HepG2 (cell line): ENCODE results near the gene SGCD. TPM values are rescaled to one million over a fixed set of nuclear protein-coding genes. Genes with fewer than 3 reads are reported as not detected.

Experiments used
- ATAC-seq: fragments of 200-7000 bp; cut with Tn5 transposase; 3 replicates; pipeline ENCODE4 v1.9.1; 2020; ENCODE audit warnings: mild to moderate bottlenecking, moderate library complexity
- BruUV-seq: library from RNA; stranded (reverse); fragments of 400-500 nt; replicated peaks from 2 replicates; lab custom pipeline; 2021; lab: Mats Ljungman, UMichigan
- CTCF ChIA-PET: fragments of 300-600 bp; formaldehyde crosslinking; extraction: SDS; loops from one replicate; lab custom pipeline; 2021; ENCODE audit warnings: low total read pairs, inconsistent platforms, low intra/inter-chr PET ratio; lab: Yijun Ruan, JAX
- POLR2A ChIA-PET: fragments of 350-600 bp; sonication (Branson Sonifier 250); formaldehyde crosslinking; loops from one replicate; lab custom pipeline; 2020; ENCODE audit warnings: antibody characterized with exemption, inconsistent platforms; lab: Yijun Ruan, JAX
- DNase-seq: peaks from one replicate; pipeline ENCODE4 v3.0.0-alpha.2; 2015; ENCODE audit warnings: low spot score
- FAIRE-seq: peaks from 3 replicates; lab custom pipeline; 2011; peaks lifted over from hg19 to GRCh38; lab: Jason Lieb, UNC
- H2AFZ ChIP-seq: one replicate; pipeline ENCODE4 v1.6.1; 2011; ENCODE audit warnings: low read length, inconsistent platforms
- H3K27ac ChIP-seq: fragments of 300-600 bp; 3 replicates; pipeline ENCODE4 v1.8.0; 2011; ENCODE audit warnings: mixed run types, mild to moderate bottlenecking, mixed read lengths, low read length, inconsistent platforms; ENCODE audit not compliant: insufficient read depth; ENCODE audit errors: extremely low read length
- H3K27me3 ChIP-seq, 2 experiments: fragments of 200-600 bp in 1 of 2; 2 replicates in 1 of 2; 3 replicates in 1 of 2; pipeline versions ENCODE4 v1.6.0 to v1.8.0; 2011; ENCODE audit warnings: low read length in 2 of 2, mild to moderate bottlenecking in 2 of 2, moderate library complexity in 2 of 2, inconsistent platforms in 1 of 2; ENCODE audit not compliant: insufficient read depth in 2 of 2, control insufficient read depth in 1 of 2
- H3K36me3 ChIP-seq, 2 experiments: fragments of 200-600 bp in 1 of 2; replicated peaks in 1 of 2; 2 replicates in 1 of 2; 3 replicates in 1 of 2; pipeline versions ENCODE4 v1.5.1 to v1.8.0; 2011; ENCODE audit warnings: low read length in 2 of 2, inconsistent platforms in 1 of 2; ENCODE audit not compliant: insufficient read depth in 2 of 2, control insufficient read depth in 1 of 2
- H3K4me1 ChIP-seq: 2 replicates; pipeline ENCODE4 v1.5.1; 2012; ENCODE audit warnings: low read length, inconsistent platforms; ENCODE audit not compliant: insufficient read depth
- H3K4me2 ChIP-seq: 2 replicates; pipeline ENCODE4 v1.6.0; 2011; ENCODE audit warnings: low read depth, low read length, inconsistent platforms
- H3K4me3 ChIP-seq, 3 experiments: fragments of 200-600 bp in 1 of 3; sonication (generic), shearing (Covaris generic) in 1 of 3; replicated peaks in 1 of 3; 2 replicates each; pipeline ENCODE4 v1.5.1; 2011 to 2016; ENCODE audit warnings: low read length in 3 of 3, inconsistent platforms in 2 of 3, low read depth in 2 of 3, mild to moderate bottlenecking in 2 of 3, control low read depth in 1 of 3, mixed read lengths in 1 of 3; ENCODE audit not compliant: insufficient read depth in 1 of 3
- H3K79me2 ChIP-seq: one replicate; pipeline ENCODE4 v1.6.1; 2011; ENCODE audit warnings: low read length, inconsistent platforms; ENCODE audit not compliant: insufficient read depth
- H3K9ac ChIP-seq: 2 replicates; pipeline ENCODE4 v1.6.0; 2011; ENCODE audit warnings: mild to moderate bottlenecking, low read depth, low read length, inconsistent platforms; ENCODE audit not compliant: insufficient read depth
- H3K9me3 ChIP-seq: 2 replicates; pipeline ENCODE4 v1.5.1; 2012; ENCODE audit warnings: mild to moderate bottlenecking, low read length
- H4K20me1 ChIP-seq: 2 replicates; pipeline ENCODE4 v1.6.0; 2011; ENCODE audit warnings: inconsistent platforms, mild to moderate bottlenecking, low read length, moderate library complexity; ENCODE audit not compliant: insufficient read depth
- AGO1 ChIP-seq: fragments of 200-400 bp; formaldehyde crosslinking; IDR thresholded peaks from 2 replicates; pipeline ENCODE4 v1.6.1; 2017; ENCODE audit warnings: mild to moderate bottlenecking, low read depth, low read length, moderate library complexity; ENCODE audit not compliant: poor library complexity, severe bottlenecking
- ATF2 ChIP-seq: sonication (generic); formaldehyde crosslinking; IDR thresholded peaks from 2 replicates; pipeline ENCODE4 v1.4.0; 2020; ENCODE audit warnings: missing genetic modification reagents
- HES4 ChIP-seq: sonication (generic); formaldehyde crosslinking; IDR thresholded peaks from 2 replicates; pipeline ENCODE4 v1.9.0; 2021; ENCODE audit warnings: mild to moderate bottlenecking, missing genetic modification reagents, borderline replicate concordance
- HINFP ChIP-seq: sonication (generic); formaldehyde crosslinking; IDR thresholded peaks from 2 replicates; pipeline ENCODE4 v1.4.0; 2020; ENCODE audit warnings: low read depth, mild to moderate bottlenecking, missing genetic modification reagents
- KDM2A ChIP-seq: sonication (generic); formaldehyde crosslinking; IDR thresholded peaks from 2 replicates; pipeline ENCODE4 v1.4.0; 2020; ENCODE audit warnings: low read depth, missing genetic modification reagents, borderline replicate concordance
- NFAT5 ChIP-seq: sonication (generic); formaldehyde crosslinking; IDR thresholded peaks from 2 replicates; pipeline ENCODE4 v1.4.0; 2020; ENCODE audit warnings: missing genetic modification reagents
- NRL ChIP-seq: sonication (generic); formaldehyde crosslinking; IDR thresholded peaks from 2 replicates; pipeline ENCODE4 v1.5.0; 2020; ENCODE audit warnings: missing genetic modification reagents, mild to moderate bottlenecking, moderate library complexity, borderline replicate concordance
- POGZ ChIP-seq: sonication (generic); formaldehyde crosslinking; IDR thresholded peaks from 2 replicates; pipeline ENCODE4 v1.4.0; 2020; ENCODE audit warnings: mild to moderate bottlenecking, missing genetic modification reagents
- SALL2 ChIP-seq: sonication (generic); formaldehyde crosslinking; IDR thresholded peaks from 2 replicates; pipeline ENCODE4 v1.8.1; 2023; ENCODE audit warnings: mild to moderate bottlenecking, missing genetic modification reagents, inconsistent platforms
- SPEN ChIP-seq: sonication (generic); formaldehyde crosslinking; IDR thresholded peaks from 2 replicates; pipeline ENCODE4 v1.5.1; 2020; ENCODE audit warnings: low read depth, mild to moderate bottlenecking, missing genetic modification reagents
- ZFP82 ChIP-seq: sonication (generic); formaldehyde crosslinking; IDR thresholded peaks from 2 replicates; pipeline ENCODE4 v1.5.1; 2020; ENCODE audit warnings: mild to moderate bottlenecking, missing genetic modification reagents, borderline replicate concordance
- ZNF275 ChIP-seq: sonication (generic); formaldehyde crosslinking; IDR thresholded peaks from 2 replicates; pipeline ENCODE4 v1.8.0; 2022; ENCODE audit warnings: missing genetic modification reagents, mild to moderate bottlenecking, inconsistent platforms, borderline replicate concordance
- ZNF333 ChIP-seq: sonication (generic); formaldehyde crosslinking; IDR thresholded peaks from 2 replicates; pipeline ENCODE4 v1.4.0; 2020; ENCODE audit warnings: mild to moderate bottlenecking, missing genetic modification reagents, borderline replicate concordance
- ZNF552 ChIP-seq: sonication (generic); formaldehyde crosslinking; IDR thresholded peaks from 2 replicates; pipeline ENCODE4 v1.9.0; 2022; ENCODE audit warnings: missing genetic modification reagents, mild to moderate bottlenecking, borderline replicate concordance
- ZNF777 ChIP-seq: sonication (generic); formaldehyde crosslinking; IDR thresholded peaks from 2 replicates; pipeline ENCODE4 v1.4.0; 2020; ENCODE audit warnings: missing genetic modification reagents
- ZNF788 ChIP-seq: sonication (generic); formaldehyde crosslinking; IDR thresholded peaks from 2 replicates; pipeline ENCODE4 v1.5.0; 2020; ENCODE audit warnings: mild to moderate bottlenecking, missing genetic modification reagents, borderline replicate concordance
- WGBS: methylation state at CpG from one replicate; pipeline ENCODE4 v1.1.6; 2017; ENCODE audit warnings: low lambda C conversion rate; 5-methylcytosine and 5-hydroxymethylcytosine counted together
- in situ Hi-C: cut with HindIII; loops from 2 replicates; pipeline ENCODE4 v1.10.0; 2017; ENCODE audit warnings: low pct_unique_long_range_greater_than_20kb; ENCODE audit not compliant: extremely low pct_ligation_motif_present
- intact Hi-C: fragments of 100-400 bp; cut with micrococcal nuclease; formaldehyde crosslinking; loops from one replicate; pipeline ENCODE4 v1.10.0; 2022; ENCODE audit not compliant: unreplicated experiment
- polyA plus RNA-seq, 8 experiments: library from polyadenylated mRNA; depleted of rRNA in 3 of 8; stranded (reverse) in 7 of 8; unstranded in 1 of 8; fragments of >200 nt; fragmentation: Illumina TruSeq in 4 of 8; extraction: Trizol in 4 of 8; gene quantifications; 2 replicates each; pipeline versions ENCODE4 v1.2.1 to v1.2.3, GENCODE V29; 2011 to 2016; ENCODE audit warnings: low read depth in 4 of 8, missing spikeins in 1 of 8, mixed read lengths in 1 of 8; ENCODE audit not compliant: insufficient read depth in 1 of 8
- total RNA-seq, 5 experiments: library from RNA; depleted of rRNA; stranded (reverse); fragments of >200 nt; fragmentation: Illumina TruSeq; extraction: Trizol; gene quantifications; 2 replicates each; pipeline ENCODE4 v1.2.3, GENCODE V29; 2016; ENCODE audit warnings: low read depth in 1 of 5

SGCD gene
- total and polyA plus RNA-seq, 2 of the 13 experiments (the other 11 are each of a cell fraction or from before 2014, with no cell fraction given) = not detected

GRCh38 chr5:156471893-156472292 is 144.9 kb downstream of the SGCD start:
- in situ Hi-C loops = no loop called here
- 10% methylated on average over 3 of the region's 3 CpGs for WGBS
- no peak overlapping the region for H3K9ac ChIP-seq
- no peak for DNase-seq
- H3K27ac ChIP-seq = no peak overlapping the region
- no peaks in the 10 kb centered on the region for H3K27me3 ChIP-seq
- no peak overlapping the region for H3K4me3 ChIP-seq
- no peak overlapping the region for H3K4me2 ChIP-seq
- H4K20me1 ChIP-seq = no peaks in the 10 kb centered on the region
- BruUV-seq = no TSS peak
- no peak overlapping the region for H2AFZ ChIP-seq
- intact Hi-C loops = no loop called here
- CTCF ChIA-PET = no interaction called here
- no peaks in the 10 kb centered on the region for H3K79me2 ChIP-seq
- H3K9me3 ChIP-seq = no peaks in the 10 kb centered on the region
- no peaks in the 10 kb centered on the region for H3K36me3 ChIP-seq
- no peak for FAIRE-seq
- POLR2A ChIA-PET = no interaction called here
- no peak for ATAC-seq
- no peaks in the 10 kb centered on the region for H3K4me1 ChIP-seq
- no peak for TF ChIP-seq ZNF788
- TF ChIP-seq ATF2 (CRISPR knock-in tag) = no peak
- no peak for TF ChIP-seq POGZ (CRISPR knock-in tag)
- TF ChIP-seq ZNF333 (CRISPR knock-in tag) = no peak
- no peak for TF ChIP-seq NFAT5 (CRISPR knock-in tag)
- TF ChIP-seq SALL2 (CRISPR knock-in tag) = no peak
- no peak for TF ChIP-seq SPEN (CRISPR knock-in tag)
- no peak for TF ChIP-seq ZNF552 (CRISPR knock-in tag)
- no peak for TF ChIP-seq NRL (CRISPR knock-in tag)
- TF ChIP-seq HES4 (CRISPR knock-in tag) = no peak
- TF ChIP-seq AGO1 = no peak
- TF ChIP-seq HINFP (CRISPR knock-in tag) = no peak
- TF ChIP-seq ZFP82 (CRISPR knock-in tag) = no peak
- no peak for TF ChIP-seq KDM2A
- TF ChIP-seq ZNF777 (CRISPR knock-in tag) = no peak
- TF ChIP-seq ZNF275 (CRISPR knock-in tag) = no peak
